Fibroblast of the aortic adventitia (primary cell): ENCODE results near the gene ADAMTSL1. TPM values are rescaled to one million over a fixed set of nuclear protein-coding genes. Genes with fewer than 3 reads are reported as not detected.
A peak's percentile ranks its signal among the peaks of the same experiment; 100 is the strongest.

ENCODE experiments used
- DNase-seq: peaks from one replicate; pipeline ENCODE4 v3.0.0-alpha.2; 2010; ENCODE audit warnings: low read depth
- H3K4me3 ChIP-seq: 2 replicates; pipeline ENCODE4 v1.5.1; 2011; ENCODE audit warnings: low read depth, mild to moderate bottlenecking, control low read depth, low read length, moderate library complexity
- total RNA-seq: library from RNA; depleted of rRNA; stranded (reverse); fragments of >200 nt; gene quantifications from 2 replicates; pipeline ENCODE4 v1.2.3, GENCODE V29; 2012; ENCODE audit warnings: low replicate concordance
- TF ChIP-seq, protein P1 (sequence below): IDR thresholded peaks from 2 replicates; pipeline ENCODE4 v1.5.1; 2011; ENCODE audit warnings: mild to moderate bottlenecking, low read length, control low read depth, inconsistent platforms; ENCODE audit not compliant: insufficient read depth

The ADAMTSL1 gene
- total RNA-seq, 1 donor, result 179 TPM

- no peak overlapping the region for H3K4me3 ChIP-seq
- DNase-seq, result peak; percentile 65
- TF ChIP-seq, protein P1, sequence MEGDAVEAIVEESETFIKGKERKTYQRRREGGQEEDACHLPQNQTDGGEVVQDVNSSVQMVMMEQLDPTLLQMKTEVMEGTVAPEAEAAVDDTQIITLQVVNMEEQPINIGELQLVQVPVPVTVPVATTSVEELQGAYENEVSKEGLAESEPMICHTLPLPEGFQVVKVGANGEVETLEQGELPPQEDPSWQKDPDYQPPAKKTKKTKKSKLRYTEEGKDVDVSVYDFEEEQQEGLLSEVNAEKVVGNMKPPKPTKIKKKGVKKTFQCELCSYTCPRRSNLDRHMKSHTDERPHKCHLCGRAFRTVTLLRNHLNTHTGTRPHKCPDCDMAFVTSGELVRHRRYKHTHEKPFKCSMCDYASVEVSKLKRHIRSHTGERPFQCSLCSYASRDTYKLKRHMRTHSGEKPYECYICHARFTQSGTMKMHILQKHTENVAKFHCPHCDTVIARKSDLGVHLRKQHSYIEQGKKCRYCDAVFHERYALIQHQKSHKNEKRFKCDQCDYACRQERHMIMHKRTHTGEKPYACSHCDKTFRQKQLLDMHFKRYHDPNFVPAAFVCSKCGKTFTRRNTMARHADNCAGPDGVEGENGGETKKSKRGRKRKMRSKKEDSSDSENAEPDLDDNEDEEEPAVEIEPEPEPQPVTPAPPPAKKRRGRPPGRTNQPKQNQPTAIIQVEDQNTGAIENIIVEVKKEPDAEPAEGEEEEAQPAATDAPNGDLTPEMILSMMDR, result no peak
Observed at GRCh38 chr9:18748251-18748701, 274.3 kb downstream of the ADAMTSL1 start.

DNA sequence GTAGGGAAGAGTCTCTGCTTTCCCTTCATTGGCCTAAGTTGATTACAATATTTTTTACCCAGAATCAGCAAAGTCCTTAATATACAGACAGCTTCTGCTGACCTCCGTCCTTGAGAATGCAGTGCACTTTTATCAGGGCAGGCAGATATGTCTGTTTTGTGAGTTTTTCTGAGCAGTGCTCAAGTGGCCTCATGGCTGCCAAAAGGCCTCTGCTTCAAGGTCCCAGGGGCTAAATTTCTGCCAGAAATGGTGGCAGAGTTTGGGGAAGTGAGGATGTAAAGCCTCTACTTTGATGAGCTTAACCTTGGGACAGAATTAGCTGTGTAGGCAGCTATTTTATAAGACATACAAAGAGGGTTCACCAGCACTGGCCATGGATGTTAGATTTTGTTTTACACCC, 275.8 kb downstream of the ADAMTSL1 start:
- H3K4me3 ChIP-seq, result no peak overlapping the region
- TF ChIP-seq, protein P1, result no peak
- DNase-seq, result no peak

DNA sequence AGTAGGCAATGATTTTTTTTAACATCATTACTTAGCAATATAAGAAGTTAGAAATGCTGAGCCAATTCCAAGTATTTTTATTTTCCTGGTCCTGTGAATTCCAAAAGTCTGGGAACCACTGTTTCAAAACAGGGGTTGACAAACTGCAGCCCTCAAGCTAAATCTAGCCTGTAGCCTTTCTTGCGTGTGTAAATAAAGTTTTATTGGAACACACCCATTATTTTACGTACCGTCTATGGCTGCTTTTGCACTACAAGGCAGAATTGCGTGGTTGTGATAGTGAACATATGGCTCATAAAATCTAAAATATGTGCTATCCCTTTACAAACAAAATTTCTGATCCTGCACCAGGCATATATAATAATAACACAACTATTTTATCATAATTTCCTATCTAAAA, 280.0 kb downstream of the ADAMTSL1 start:
- DNase-seq, result no peak
- TF ChIP-seq, protein P1, result no peak
- no peak overlapping the region for H3K4me3 ChIP-seq

DNA sequence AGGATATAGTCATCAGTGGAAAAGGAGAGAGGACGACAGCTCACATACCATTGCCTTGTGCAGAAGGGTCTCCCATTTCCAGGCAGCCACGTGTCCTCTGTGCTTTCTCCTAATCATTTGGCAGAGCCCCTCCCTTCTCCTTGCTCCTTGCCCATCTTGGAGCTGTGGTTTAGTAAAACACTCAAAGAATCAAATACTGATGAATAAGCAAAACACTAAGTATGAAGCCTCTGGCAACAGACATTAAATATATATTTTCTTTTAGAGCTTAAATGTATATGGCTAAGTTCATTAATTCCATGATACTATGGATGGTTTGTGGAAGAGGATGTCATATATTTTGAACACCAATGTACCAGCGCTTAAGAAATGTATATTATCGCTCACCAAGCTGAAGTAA, 280.6 kb downstream of the ADAMTSL1 start:
- DNase-seq, result no peak
- TF ChIP-seq, protein P1, result no peak
- no peak overlapping the region for H3K4me3 ChIP-seq

GRCh38 chr9:18755263-18755662, 281.3 kb downstream of the ADAMTSL1 start:
- no peak for DNase-seq
- TF ChIP-seq, protein P1, result no peak

GRCh38 chr9:18756712-18757125, 282.8 kb downstream of the ADAMTSL1 start:
- no peak for DNase-seq
- no peak overlapping the region for H3K4me3 ChIP-seq
- TF ChIP-seq, protein P1, result no peak

More at GRCh38 chr9:18755263-18755662, 281.3 kb downstream of the ADAMTSL1 start:
- no peak overlapping the region for H3K4me3 ChIP-seq

DNA sequence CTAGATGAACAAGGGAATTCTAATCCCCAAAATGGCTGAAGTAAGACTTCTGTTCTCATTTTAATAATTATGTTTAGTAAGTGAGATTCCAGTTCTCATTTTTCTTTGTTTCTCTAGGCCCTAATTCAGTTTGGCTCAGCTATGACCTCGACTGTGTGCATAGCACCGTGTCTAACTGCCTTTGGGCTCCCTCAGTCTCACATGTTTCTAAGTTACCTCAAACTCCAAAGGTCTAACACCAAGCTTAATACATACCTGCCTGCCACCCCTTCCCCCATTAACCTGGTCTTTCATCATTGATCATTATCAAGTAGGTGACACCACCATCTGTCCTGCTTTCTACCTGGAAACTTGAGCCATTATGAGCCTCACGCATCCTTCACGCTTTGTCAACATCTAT, 285.9 kb downstream of the ADAMTSL1 start:
- no peak for DNase-seq
- TF ChIP-seq, protein P1, result no peak
- H3K4me3 ChIP-seq, result no peak overlapping the region
